SK-N-DZ (cell line): Measurements from ENCODE around the gene TMEM208.
A peak's percentile ranks its signal among the peaks of the same experiment; 100 is the strongest.

Experiments
- DNase-seq: peaks from one replicate; pipeline ENCODE4 v3.0.0-alpha.2; 2015; ENCODE audit warnings: low spot score

Gene TMEM208

GRCh38 chr16:67191411-67191994, 35.4 kb upstream of the TMEM208 start:
- no peak for DNase-seq

GRCh38 chr16:67191995-67192681, 34.8 kb upstream of the TMEM208 start, which contains the start of gene E2F4:
TSS of gene E2F4 (plus strand) at chr16:67192155. CDS start at chr16:67192228, 73 bp downstream.
- DNase-seq: peak; percentile 87

GRCh38 chr16:67192781-67193361, 34.1 kb upstream of the TMEM208 start:
- no peak for DNase-seq

GRCh38 chr16:67193536-67193935, 33.4 kb upstream of the TMEM208 start:
- no peak for DNase-seq

- DNase-seq: no peak
Observed at GRCh38 chr16:67194260-67194659, 32.7 kb upstream of the TMEM208 start.

- DNase-seq: no peak
Observed at GRCh38 chr16:67195676-67196075, 31.3 kb upstream of the TMEM208 start.

GRCh38 chr16:67196881-67197280, 30.0 kb upstream of the TMEM208 start:
- no peak for DNase-seq

- no peak for DNase-seq
Observed at GRCh38 chr16:67197704-67198103, 29.2 kb upstream of the TMEM208 start.

GRCh38 chr16:67198238-67198734, 28.6 kb upstream of the TMEM208 start:
- DNase-seq: no peak

GRCh38 chr16:67199011-67199807, 27.7 kb upstream of the TMEM208 start, which contains the start of gene ELMO3:
TSS of gene ELMO3 (plus strand) at chr16:67199131. CDS start at chr16:67199327, 196 bp downstream.
- DNase-seq: no peak

GRCh38 chr16:67199808-67200198, 27.1 kb upstream of the TMEM208 start:
- no peak for DNase-seq

GRCh38 chr16:67200491-67200890, 26.4 kb upstream of the TMEM208 start:
- no peak for DNase-seq

- DNase-seq: no peak
Observed at GRCh38 chr16:67201411-67202345, 25.3 kb upstream of the TMEM208 start.

- DNase-seq: no peak
Observed at GRCh38 chr16:67202426-67202825, 24.5 kb upstream of the TMEM208 start.

GRCh38 chr16:67202956-67203493, 23.9 kb upstream of the TMEM208 start:
- DNase-seq: no peak

- no peak for DNase-seq
Observed at GRCh38 chr16:67204076-67204475, 22.9 kb upstream of the TMEM208 start.

- no peak for DNase-seq
Observed at GRCh38 chr16:67206129-67206837, 20.6 kb upstream of the TMEM208 start.

- no peak for DNase-seq
Observed at GRCh38 chr16:67206838-67207248, 20.1 kb upstream of the TMEM208 start.

- DNase-seq: no peak
Observed at GRCh38 chr16:67207249-67208091, 19.5 kb upstream of the TMEM208 start.
